ENCODE measurements around the gene TXLNB.

Gene TXLNB

GRCh38 chr6:139194740-139195139 lies 97.1 kb downstream of the TXLNB start:
- ChIA-PET POLR2A (no interaction called here), CTCF (interaction anchor here (1.1 kb wide), 1 partner anchor 379 kb away, joined by 3 read pairs; no protein-coding TSS in a partner anchor)
- Histone ChIP-seq H3K36me3 (ENCODE audit: control insufficient read depth in 2 of 2, insufficient read depth in 1 of 2, low read length in 2 of 2) (no peaks in the 10 kb centered on the region), H3K9me3 (ENCODE audit: control insufficient read depth, insufficient read depth, low read depth, low read length) (no peaks in the 10 kb centered on the region), H3K27ac (ENCODE audit: extremely low read depth, low read depth, low read length) (no peak overlapping the region), H3K4me3 (ENCODE audit: low read depth, low read length) (no peak overlapping the region), H3K4me1 (ENCODE audit: control insufficient read depth, insufficient read depth, low read length) (no peaks in the 10 kb centered on the region)
- TF ChIP-seq SCRT1 (tag by site-specific recombination; IDR thresholded peaks at IDR 0.05; ENCODE audit: borderline replicate concordance) (no peak), OSR2 (tag by site-specific recombination; IDR thresholded peaks at IDR 0.05) (peak; percentile 78), ZNF473 (tag by site-specific recombination; IDR thresholded peaks at IDR 0.05) (no peak), SP7 (tag by site-specific recombination; IDR thresholded peaks at IDR 0.05) (no peak), GLI4 (tag by site-specific recombination; IDR thresholded peaks at IDR 0.05) (no peak), FEZF1 (tag by site-specific recombination; IDR thresholded peaks at IDR 0.05) (peak; percentile 37), ZBTB21 (tag by site-specific recombination; IDR thresholded peaks at IDR 0.05) (no peak), WT1 (tag by site-specific recombination; IDR thresholded peaks at IDR 0.05) (no peak), ZNF26 (tag by site-specific recombination; IDR thresholded peaks at IDR 0.05) (no peak), ZNF223 (tag by site-specific recombination; IDR thresholded peaks at IDR 0.05) (no peak), ZBTB48 (tag by site-specific recombination; IDR thresholded peaks at IDR 0.05) (no peak), YY2 (tag by site-specific recombination; IDR thresholded peaks at IDR 0.05) (peak; percentile 22; the same call in 1 of the 2 replicates)

Data from HEK293 (cell line).